Measurements from ENCODE around the gene TDP2. TPM values are rescaled to one million over a fixed set of nuclear protein-coding genes. Genes with fewer than 3 reads are reported as not detected.
"Not testable (repeated sequence)": the region's sequence is repeated elsewhere in the genome, so short reads cannot be mapped to it uniquely, and the experiment has no call there.

Gene TDP2
- total and polyA plus RNA-seq, 2 donors (not counting 3 experiments of a cell fraction or from before 2014, with no cell fraction given): 13.7 to 39.2 TPM

- FAIRE-seq (no peak), DNase-seq (ENCODE audit: low read depth, low spot score) (no peak)
- BruUV-seq (replicated peaks): no TSS peak
- CTCF ChIA-PET: no interaction called here
- TF ChIP-seq POLR2A (IDR thresholded peaks at IDR 0.05; ENCODE audit: low read depth, low read length): no peak
- no peak for TF ChIP-seq GATA2 (IDR thresholded peaks at IDR 0.05; ENCODE audit: insufficient read depth, insufficient read length, low read depth, low read length)
- no peak for TF ChIP-seq MYC (IDR thresholded peaks at IDR 0.05; ENCODE audit: low read depth, low read length)
- no peak for TF ChIP-seq EZH2 (IDR thresholded peaks at IDR 0.05; ENCODE audit: borderline replicate concordance, low read depth, low read length, severe bottlenecking)
- TF ChIP-seq JUN (IDR thresholded peaks at IDR 0.05; ENCODE audit: borderline replicate concordance, insufficient read depth, insufficient read length, low read depth): no peak
- H3K9me1 ChIP-seq (replicated peaks; ENCODE audit: control insufficient read depth, extremely low read depth, insufficient read depth, low read length): no peaks in the 10 kb centered on the region
- no peak overlapping the region for H3K4me2 ChIP-seq (ENCODE audit: insufficient read depth, low read length)
- no peak overlapping the region for H3K4me3 ChIP-seq (replicated peaks in 1 of 3; ENCODE audit: insufficient read depth in 1 of 3, low read depth in 1 of 3, low read length in 3 of 3)
- H3K36me3 ChIP-seq (ENCODE audit: control insufficient read depth in 2 of 2, extremely low read depth in 1 of 2, insufficient read depth in 2 of 2, low read length in 2 of 2): peaks cover 4 to 8% of the 10 kb centered on the region in 2 experiments
- dilution Hi-C loops (cut with MboI; ENCODE audit: extremely low pct_ligation_motif_present, low sequenced_read_pairs) (no loop called here), intact Hi-C loops (cut with micrococcal nuclease) (no loop called here)
- H3K79me2 ChIP-seq (ENCODE audit: control insufficient read depth, insufficient read depth, low read length): peaks cover 23% of the 10 kb centered on the region
- H2AFZ ChIP-seq (ENCODE audit: low read depth, low read length): no peak overlapping the region
- no peak overlapping the region for H3K9ac ChIP-seq (replicated peaks; ENCODE audit: extremely low read depth, insufficient read depth, low read length)
- H3K27me3 ChIP-seq (ENCODE audit: control insufficient read depth in 2 of 2, insufficient read depth in 2 of 2, low read length in 2 of 2): no peaks in the 10 kb centered on the region
- POLR2A ChIA-PET: no interaction called here
- peaks cover 8% of the 10 kb centered on the region for H3K4me1 ChIP-seq (ENCODE audit: control insufficient read depth, extremely low read depth, insufficient read depth, low read length)
- H3K9me3 ChIP-seq (replicated peaks; ENCODE audit: control insufficient read depth, insufficient read depth, low read length): no peaks in the 10 kb centered on the region
- H4K20me1 ChIP-seq (replicated peaks; ENCODE audit: control insufficient read depth, extremely low read depth, insufficient read depth, low read length): no peaks in the 10 kb centered on the region
- H3K27ac ChIP-seq (ENCODE audit: insufficient read depth, low read depth, low read length): no peak overlapping the region
Measured at GRCh38 chr6:24662236-24662635, 4.5 kb downstream of the TDP2 start.

DNA sequence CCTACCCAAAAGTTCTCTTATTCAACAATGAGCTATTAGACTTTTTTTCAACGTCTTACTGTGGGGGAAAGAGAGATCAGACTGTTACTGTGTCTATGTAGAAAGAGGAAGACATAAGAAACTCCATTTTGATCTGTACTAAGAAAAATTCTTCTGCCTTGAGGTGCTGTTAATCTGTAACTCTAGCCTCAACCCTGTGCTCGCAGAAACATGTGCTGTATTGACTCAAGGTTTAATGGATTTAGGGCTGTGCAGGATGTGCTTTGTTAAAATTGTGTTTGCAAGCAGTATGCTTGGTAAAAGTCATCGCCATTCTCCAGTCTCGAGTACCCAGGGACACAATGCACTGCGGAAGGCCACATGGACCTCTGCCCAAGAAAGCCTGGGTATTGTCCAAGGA is 4.9 kb downstream of the TDP2 start:
- H3K4me3 ChIP-seq (replicated peaks in 1 of 3; ENCODE audit: insufficient read depth in 1 of 3, low read depth in 1 of 3, low read length in 3 of 3); H3K9ac ChIP-seq (replicated peaks; ENCODE audit: extremely low read depth, insufficient read depth, low read length); POLR2A ChIA-PET; H3K9me1 ChIP-seq (replicated peaks; ENCODE audit: control insufficient read depth, extremely low read depth, insufficient read depth, low read length); H3K4me2 ChIP-seq (ENCODE audit: insufficient read depth, low read length); intact Hi-C loops (cut with micrococcal nuclease); H3K27me3 ChIP-seq (ENCODE audit: control insufficient read depth in 2 of 2, insufficient read depth in 2 of 2, low read length in 2 of 2); CTCF ChIA-PET; H3K27ac ChIP-seq (ENCODE audit: insufficient read depth, low read depth, low read length); H3K4me1 ChIP-seq (ENCODE audit: control insufficient read depth, extremely low read depth, insufficient read depth, low read length); H3K36me3 ChIP-seq (ENCODE audit: control insufficient read depth in 2 of 2, extremely low read depth in 1 of 2, insufficient read depth in 2 of 2, low read length in 2 of 2); H3K9me3 ChIP-seq (replicated peaks; ENCODE audit: control insufficient read depth, insufficient read depth, low read length); FAIRE-seq; H2AFZ ChIP-seq (ENCODE audit: low read depth, low read length); DNase-seq (ENCODE audit: low read depth, low spot score); H4K20me1 ChIP-seq (replicated peaks; ENCODE audit: control insufficient read depth, extremely low read depth, insufficient read depth, low read length); BruUV-seq (replicated peaks); dilution Hi-C loops (cut with MboI; ENCODE audit: extremely low pct_ligation_motif_present, low sequenced_read_pairs): not testable (repeated sequence)
- H3K79me2 ChIP-seq (ENCODE audit: control insufficient read depth, insufficient read depth, low read length): peaks cover 23% of the 10 kb centered on the region
